GDM1 (cell line): ENCODE measurements around the gene NEK7.
A peak's percentile ranks its signal among the peaks of the same experiment; 100 is the strongest.
"Not testable (repeated sequence)": the region's sequence is repeated elsewhere in the genome, so short reads cannot be mapped to it uniquely, and the experiment has no call there.

Experiments
- DNase-seq: peaks from one replicate; lab custom pipeline; 2025; lab: John Stamatoyannopoulos, UW

NEK7 gene

GRCh38 chr1:198171667-198172540 is 15.1 kb downstream of the NEK7 start:
- no peak for DNase-seq

DNA sequence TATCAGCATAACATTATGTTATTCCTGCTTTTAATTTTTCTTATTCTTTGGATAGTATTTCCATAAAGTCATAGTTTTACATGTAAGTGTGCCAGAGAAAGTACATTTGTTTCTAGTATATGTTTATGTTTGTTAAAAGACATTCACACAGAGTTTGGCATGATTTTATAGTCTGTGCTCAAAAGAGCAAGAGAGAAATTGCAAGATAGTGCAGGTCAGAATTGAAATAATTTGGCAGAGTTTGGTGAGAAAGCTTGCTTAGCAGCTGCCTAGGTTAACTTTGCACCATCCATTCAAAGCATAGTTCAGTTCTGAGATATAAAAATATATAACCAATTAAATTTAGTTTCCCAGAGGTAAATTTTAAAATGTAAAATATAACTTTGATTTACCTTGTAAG is 17.0 kb downstream of the NEK7 start:
- no peak for DNase-seq

GRCh38 chr1:198174297-198174696 is 17.5 kb downstream of the NEK7 start:
- DNase-seq, result no peak

DNA sequence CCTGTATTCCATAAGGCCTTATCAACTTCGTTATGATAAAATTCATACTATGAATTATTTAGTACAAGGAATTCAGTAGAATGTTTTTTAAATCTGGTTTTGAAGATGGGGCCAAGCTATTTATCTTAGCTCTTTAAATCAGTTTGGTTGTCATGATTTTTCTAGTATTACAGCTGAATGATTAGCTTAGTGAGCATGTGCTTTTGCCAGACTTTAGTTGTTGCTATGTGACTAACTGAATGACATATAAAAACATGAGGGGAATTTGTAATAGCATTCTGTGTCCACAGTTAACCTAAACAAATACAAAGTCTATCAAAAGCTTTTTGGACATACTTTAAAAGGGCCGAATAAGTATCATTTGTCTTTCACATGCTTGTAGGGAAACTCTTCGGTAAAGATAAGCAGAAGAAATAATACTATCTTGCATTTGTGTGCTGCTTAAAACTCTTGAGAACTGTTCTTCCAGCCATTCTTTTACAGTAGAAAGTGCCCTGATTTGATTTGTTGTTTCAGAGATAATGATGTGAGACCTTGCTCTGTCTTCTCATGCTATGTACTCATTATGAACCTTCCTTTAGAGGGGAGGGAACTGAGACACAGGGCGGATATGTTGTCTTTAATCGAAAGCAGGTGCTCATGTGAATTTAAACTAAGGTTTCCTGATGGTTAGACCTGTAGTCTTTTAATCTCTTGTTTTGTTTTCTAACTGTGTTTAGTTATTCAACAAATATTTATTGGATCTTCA is 18.8 kb downstream of the NEK7 start:
- no peak for DNase-seq

DNA sequence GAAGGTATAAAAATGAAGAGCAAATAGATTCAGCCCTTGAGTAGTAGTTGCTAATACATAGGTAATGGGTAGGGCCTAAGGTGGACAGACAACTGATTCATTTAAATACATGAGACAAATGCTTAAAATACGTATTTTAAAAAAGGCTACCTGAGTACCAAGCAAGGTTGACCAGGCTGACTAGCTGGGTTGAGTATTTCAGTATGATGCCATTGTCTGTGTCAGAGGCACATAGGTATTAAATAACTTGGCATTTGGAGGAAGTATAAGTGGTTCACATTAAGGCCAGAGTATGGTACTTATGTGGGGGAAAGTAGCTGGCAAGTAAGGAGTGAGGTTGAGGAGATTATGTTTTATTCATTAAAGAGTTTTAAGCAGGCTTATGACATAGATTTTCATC is 19.4 kb downstream of the NEK7 start:
- DNase-seq, result no peak

DNA sequence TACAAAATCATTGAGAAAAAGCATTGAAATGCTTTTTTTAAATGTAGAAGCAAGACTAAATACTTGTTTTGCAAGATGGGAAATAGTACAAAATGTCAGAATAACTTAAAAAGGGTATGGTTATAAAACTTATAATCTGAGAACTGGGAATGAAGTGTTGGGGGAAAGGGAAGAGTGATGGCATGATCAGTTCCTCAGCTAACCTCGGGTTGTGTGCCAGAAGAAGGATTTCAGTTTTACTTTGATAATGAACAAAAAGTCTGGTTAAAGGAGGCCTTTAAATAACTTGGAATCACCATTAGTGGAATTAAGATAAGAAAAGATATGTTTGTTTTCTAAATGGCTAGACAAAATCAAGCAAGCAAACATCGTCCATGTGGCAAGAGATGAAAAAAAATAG is 20.7 kb downstream of the NEK7 start:
- no peak for DNase-seq

- no peak for DNase-seq
Measured at GRCh38 chr1:198178615-198179014, 21.8 kb downstream of the NEK7 start.

GRCh38 chr1:198179556-198179981 is 22.8 kb downstream of the NEK7 start:
- DNase-seq, result peak; percentile 74

GRCh38 chr1:198183605-198184004 is 26.8 kb downstream of the NEK7 start:
- no peak for DNase-seq

DNA sequence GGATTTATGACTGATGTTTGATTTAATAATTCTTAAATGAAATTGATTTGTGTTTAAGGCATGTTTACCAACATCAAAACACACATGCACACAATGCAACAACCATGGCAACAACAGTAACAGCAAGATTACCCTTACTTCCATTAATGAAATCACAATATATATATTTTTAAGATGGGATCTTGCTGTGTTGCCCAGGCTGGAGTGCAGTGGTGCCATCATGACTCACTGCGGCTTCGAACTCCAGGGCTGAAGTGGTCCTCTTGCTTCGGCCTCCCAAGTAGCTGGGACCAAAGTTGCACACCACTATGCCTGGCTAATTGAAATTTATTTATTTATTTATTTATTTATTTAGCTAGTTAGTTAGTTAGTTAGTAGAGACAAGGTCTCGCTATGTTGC is 27.7 kb downstream of the NEK7 start:
- DNase-seq, result no peak

- DNase-seq, result no peak
Measured at GRCh38 chr1:198185146-198185545, 28.3 kb downstream of the NEK7 start.

- no peak for DNase-seq
Measured at GRCh38 chr1:198185759-198186158, 29.0 kb downstream of the NEK7 start.

- DNase-seq, result no peak
Measured at GRCh38 chr1:198186916-198187580, 30.2 kb downstream of the NEK7 start.

DNA sequence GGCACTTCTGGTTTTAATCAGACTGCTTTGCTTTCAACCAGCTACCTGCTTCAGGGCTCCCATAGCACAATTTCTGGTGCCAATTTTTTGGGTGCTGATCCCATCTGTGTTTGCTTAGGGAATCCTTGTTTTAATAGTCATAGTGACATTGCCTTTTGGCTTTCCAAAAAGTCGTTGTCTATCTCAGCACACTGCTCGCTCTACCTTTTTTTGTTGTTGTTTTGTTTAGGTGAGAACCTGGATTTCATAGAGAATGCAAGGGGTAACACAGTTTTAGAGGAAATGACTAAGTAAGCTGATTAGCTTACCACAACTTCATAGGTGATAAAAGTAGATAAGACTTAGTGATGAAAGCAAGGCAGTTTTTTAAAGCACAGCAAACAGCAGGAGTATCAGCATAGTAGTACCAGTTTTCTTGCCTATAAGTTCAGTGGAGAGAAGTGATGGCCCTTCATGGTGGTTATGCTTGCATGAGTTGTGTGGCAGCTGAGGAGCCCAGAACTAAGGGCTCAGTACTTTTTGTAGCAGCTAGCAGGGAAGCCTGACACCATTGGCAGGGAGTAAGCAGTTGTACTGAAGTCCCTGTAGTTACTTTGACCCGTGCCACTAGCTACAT is 31.3 kb downstream of the NEK7 start:
- no peak for DNase-seq

DNA sequence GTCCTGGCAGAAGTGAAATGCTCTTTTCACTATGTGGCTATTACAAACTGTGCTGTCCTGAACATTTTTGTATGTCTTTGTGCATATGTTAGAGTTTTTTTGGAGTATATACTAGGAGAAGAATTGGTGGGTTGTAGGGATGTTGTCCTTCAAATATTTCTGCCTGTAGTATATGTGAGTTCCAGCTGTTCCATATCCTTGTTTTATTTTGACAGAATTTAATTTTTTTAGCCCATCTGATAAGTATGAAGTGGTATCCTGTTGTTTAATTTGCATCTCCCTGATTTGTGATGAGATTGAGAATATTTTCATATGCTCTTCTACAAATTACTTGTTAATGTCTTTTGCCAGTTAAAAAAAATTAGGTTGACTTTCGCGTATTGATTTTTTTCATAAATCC is 34.3 kb downstream of the NEK7 start:
- DNase-seq, result no peak

GRCh38 chr1:198193871-198194270 is 37.1 kb downstream of the NEK7 start:
- not testable (repeated sequence) for DNase-seq

DNA sequence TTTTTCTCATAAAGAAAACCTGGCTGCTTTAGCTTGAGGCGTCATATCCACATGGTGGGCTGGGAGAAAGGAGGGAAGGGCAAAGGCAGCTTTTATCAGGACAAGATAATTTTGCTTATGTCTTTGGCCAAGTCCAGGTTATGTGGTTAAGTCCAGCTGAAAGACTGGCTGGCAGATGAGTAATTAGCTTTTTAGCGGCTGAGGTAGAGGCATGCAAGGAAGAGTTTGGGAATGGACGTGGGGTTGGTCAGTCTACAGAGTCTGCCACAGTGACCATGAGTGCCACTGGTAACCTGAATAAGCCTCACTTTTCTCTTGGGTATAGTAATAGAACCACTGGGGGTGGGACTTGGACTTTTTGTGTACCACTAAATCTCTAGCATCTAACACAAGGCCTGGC is 39.8 kb downstream of the NEK7 start:
- no peak for DNase-seq

DNA sequence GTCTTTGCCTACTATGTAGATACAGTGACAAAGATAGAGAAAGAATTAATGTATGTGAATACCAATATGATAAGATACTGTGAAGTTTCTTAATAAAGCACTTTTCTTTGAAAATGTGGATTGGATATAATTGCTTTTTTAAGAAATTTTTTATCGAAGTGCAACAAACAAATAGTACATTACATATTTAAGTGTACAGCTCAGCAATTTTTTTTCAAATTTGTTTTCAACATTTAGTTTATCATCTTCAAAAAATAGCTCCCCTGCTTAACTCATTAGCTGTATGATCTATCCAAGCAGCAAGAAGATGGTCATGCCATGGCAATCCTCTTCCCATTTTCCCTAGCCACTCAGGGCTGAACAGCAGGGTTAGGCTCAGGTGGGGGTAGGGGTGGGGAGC is 40.5 kb downstream of the NEK7 start:
- DNase-seq, result no peak

DNA sequence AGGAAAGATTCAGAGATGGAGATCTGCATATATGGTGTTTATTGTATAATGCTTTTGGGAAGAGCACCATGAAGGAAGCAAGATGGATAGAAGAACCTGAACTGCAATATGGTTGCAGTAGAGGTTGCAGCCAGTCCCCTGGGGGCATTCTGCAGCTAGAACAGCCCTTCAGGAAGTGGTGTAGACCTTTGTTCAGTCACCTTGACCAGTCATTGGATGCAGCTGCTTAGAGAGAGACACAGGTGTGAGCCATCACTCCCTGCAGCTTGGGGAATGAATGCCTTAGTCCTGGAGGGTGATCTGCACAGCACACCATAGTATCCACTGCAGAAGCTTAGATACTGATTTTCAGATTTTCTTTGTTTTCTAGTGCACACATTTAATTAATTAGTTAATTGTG is 42.3 kb downstream of the NEK7 start:
- DNase-seq, result no peak

DNA sequence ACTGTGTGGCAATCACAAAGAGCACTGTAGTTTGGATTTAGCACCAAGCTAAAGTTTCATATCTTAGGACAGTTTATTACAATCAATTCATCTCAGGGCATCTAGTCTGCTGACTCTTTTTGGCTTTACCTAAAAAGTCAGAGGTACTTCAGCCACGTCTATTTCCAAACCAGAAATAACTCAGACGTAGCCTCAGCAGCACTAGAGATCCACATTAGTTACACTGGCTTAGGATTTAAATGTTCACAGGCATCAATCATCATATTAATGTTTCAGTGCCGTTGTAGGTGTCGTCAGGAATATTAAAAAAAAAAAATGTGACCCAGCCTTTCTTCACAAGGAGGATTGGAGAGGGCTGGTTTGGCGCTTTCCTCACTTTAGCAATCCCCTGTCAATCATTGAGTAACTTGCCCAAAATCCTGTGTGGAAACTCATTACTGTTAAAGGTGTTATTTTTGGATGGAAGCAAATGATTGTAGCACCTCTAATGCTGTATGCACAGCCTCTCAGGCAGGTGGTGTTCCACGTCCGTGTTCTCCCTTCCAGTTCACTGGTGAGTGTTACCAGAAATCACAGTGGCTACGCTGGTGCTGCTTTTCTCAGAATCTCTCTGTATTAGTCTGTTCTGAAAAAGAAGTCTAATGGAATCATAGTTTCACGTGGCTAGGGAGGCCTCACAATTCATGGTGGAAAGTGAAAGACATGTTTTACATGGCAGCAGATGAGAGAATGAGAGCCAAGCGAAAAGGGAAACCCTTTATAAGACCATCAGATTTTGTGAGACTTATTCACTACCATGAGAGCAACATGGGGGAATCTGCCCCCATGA is 45.4 kb downstream of the NEK7 start:
- no peak for DNase-seq

DNA sequence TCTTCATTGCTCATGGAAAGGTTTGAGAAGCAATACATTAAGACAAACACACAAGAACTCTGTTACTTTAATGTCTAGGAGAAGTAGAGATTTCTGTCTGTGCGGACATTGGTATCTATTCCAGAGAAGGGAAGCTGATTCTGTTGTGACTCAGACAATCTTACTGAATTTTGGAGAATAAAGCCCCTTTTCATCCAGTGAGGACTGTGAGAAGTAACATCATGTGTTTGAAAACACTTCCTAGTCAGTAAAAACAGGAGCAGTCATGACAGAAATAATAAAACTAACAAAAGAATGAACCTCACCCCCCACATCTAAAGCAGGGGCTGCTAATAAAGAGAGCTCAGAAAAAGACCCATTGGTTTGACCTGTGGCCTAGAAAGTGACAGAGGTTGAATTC is 46.6 kb downstream of the NEK7 start:
- no peak for DNase-seq
